ENCODE results near the gene FGD6. TPM values are rescaled to one million over a fixed set of nuclear protein-coding genes. Genes with fewer than 3 reads are reported as not detected.
"Not testable (repeated sequence)": the region's sequence is repeated elsewhere in the genome, so short reads cannot be mapped to it uniquely, and the experiment has no call there.

Gene FGD6
- total RNA-seq, 4 donors from 2014 or later, result 25.8 to 46.5 (median 36.3) TPM

- Histone ChIP-seq H3K27ac (no peak overlapping the region), H3K4me3 (no peak overlapping the region), H3K27me3 (no peaks in the 10 kb centered on the region), H3K9me3 (no peaks in the 10 kb centered on the region), H3K36me3 (peaks cover 0 to 3% of the 10 kb centered on the region in 2 donors), H3K4me1 (peaks cover 0 to 63% (median 0%) of the 10 kb centered on the region in 3 donors)
- WGBS, 2 donors (ENCODE audit: low coverage in 1 of 2), result 38 to 64% methylated on average over 1 of the region's 1 CpG
- ATAC-seq, result no peak
- no peak for TF ChIP-seq POLR2AphosphoS5 (IDR thresholded peaks at IDR 0.05)
- no peak for TF ChIP-seq CTCF (IDR thresholded peaks at IDR 0.05)
- TF ChIP-seq EP300 (IDR thresholded peaks at IDR 0.05), result no peak
- no peak for TF ChIP-seq POLR2A (IDR thresholded peaks at IDR 0.05)
These were observed 20.0 kb upstream of the FGD6 start for GRCh38 chr12:95237315-95237714.

GRCh38 chr12:95235621-95236020, 18.4 kb upstream of the FGD6 start:
- H3K9me3 ChIP-seq, H3K27ac ChIP-seq, H3K4me3 ChIP-seq, ATAC-seq, H3K36me3 ChIP-seq, H3K27me3 ChIP-seq: not testable (repeated sequence)
- peaks cover 0 to 70% (median 6%) of the 10 kb centered on the region in 3 donors for H3K4me1 ChIP-seq
- no CpG with 5 or more reads among the region's 31 CpGs for WGBS, 2 donors (ENCODE audit: low coverage in 1 of 2)

GRCh38 chr12:95234187-95234586, 16.9 kb upstream of the FGD6 start:
- not testable (repeated sequence) for H3K27me3 ChIP-seq, H3K4me3 ChIP-seq, H3K27ac ChIP-seq, H3K36me3 ChIP-seq, ATAC-seq, H3K9me3 ChIP-seq
- peaks cover 0 to 71% (median 9%) of the 10 kb centered on the region in 3 donors for H3K4me1 ChIP-seq
- 95% methylated on average over 8 of the region's 14 CpGs; no CpG with 5 or more reads in 1 of the 2 donors for WGBS, 2 donors (ENCODE audit: low coverage in 1 of 2)

- Histone ChIP-seq H3K27ac (peak overlapping the region in 1 of 4 donors; percentile 44), H3K4me3 (no peak overlapping the region), H3K4me1 (peaks cover 4 to 70% (median 10%) of the 10 kb centered on the region in 3 donors), H3K9me3 (no peaks in the 10 kb centered on the region), H3K27me3 (no peaks in the 10 kb centered on the region), H3K36me3 (no peaks in the 10 kb centered on the region)
- WGBS, 2 donors (ENCODE audit: low coverage in 1 of 2), result 36 to 40% methylated on average over 2 of the region's 2 CpGs
- no peak for ATAC-seq
- no peak for TF ChIP-seq EP300 (IDR thresholded peaks at IDR 0.05)
- no peak for TF ChIP-seq CTCF (IDR thresholded peaks at IDR 0.05)
- TF ChIP-seq POLR2AphosphoS5 (IDR thresholded peaks at IDR 0.05), result no peak
- no peak for TF ChIP-seq POLR2A (IDR thresholded peaks at IDR 0.05)
These were observed 13.9 kb upstream of the FGD6 start for GRCh38 chr12:95231190-95231589.

- no peaks in the 10 kb centered on the region for H3K9me3 ChIP-seq
- peak overlapping the region in 1 of 4 donors; percentile 44 for H3K27ac ChIP-seq
- no peak for ATAC-seq
- no peak overlapping the region for H3K4me3 ChIP-seq
- H3K4me1 ChIP-seq, result peaks cover 4 to 73% (median 10%) of the 10 kb centered on the region in 3 donors
- TF ChIP-seq POLR2A (IDR thresholded peaks at IDR 0.05) (no peak), POLR2AphosphoS5 (IDR thresholded peaks at IDR 0.05) (no peak), EP300 (IDR thresholded peaks at IDR 0.05) (no peak), CTCF (IDR thresholded peaks at IDR 0.05) (no peak)
- H3K27me3 ChIP-seq, result no peaks in the 10 kb centered on the region
- H3K36me3 ChIP-seq, result peaks cover 0 to 2% of the 10 kb centered on the region in 2 donors
These were observed 13.0 kb upstream of the FGD6 start for GRCh38 chr12:95230313-95230712.

GRCh38 chr12:95229636-95230035, 12.4 kb upstream of the FGD6 start:
- no peak for TF ChIP-seq POLR2A (IDR thresholded peaks at IDR 0.05)
- TF ChIP-seq EP300 (IDR thresholded peaks at IDR 0.05), result no peak
- TF ChIP-seq POLR2AphosphoS5 (IDR thresholded peaks at IDR 0.05), result no peak
- no peak for TF ChIP-seq CTCF (IDR thresholded peaks at IDR 0.05)
- H3K27me3 ChIP-seq, result no peaks in the 10 kb centered on the region
- H3K4me1 ChIP-seq, result peaks cover 4 to 79% (median 10%) of the 10 kb centered on the region in 3 donors
- H3K4me3 ChIP-seq, result no peak overlapping the region
- H3K27ac ChIP-seq, result peak overlapping the region in 2 of 4 donors; percentile 42
- H3K36me3 ChIP-seq, result peaks cover 0 to 9% of the 10 kb centered on the region in 2 donors
- H3K9me3 ChIP-seq, result no peaks in the 10 kb centered on the region
- WGBS, 2 donors (ENCODE audit: low coverage in 1 of 2), result 81 to 82% methylated on average over 7 of the region's 7 CpGs
- no peak for ATAC-seq

Measured in gastroesophageal sphincter (tissue), 4 donors.